Measurements from ENCODE around the gene BIRC5.

Gene BIRC5

DNA sequence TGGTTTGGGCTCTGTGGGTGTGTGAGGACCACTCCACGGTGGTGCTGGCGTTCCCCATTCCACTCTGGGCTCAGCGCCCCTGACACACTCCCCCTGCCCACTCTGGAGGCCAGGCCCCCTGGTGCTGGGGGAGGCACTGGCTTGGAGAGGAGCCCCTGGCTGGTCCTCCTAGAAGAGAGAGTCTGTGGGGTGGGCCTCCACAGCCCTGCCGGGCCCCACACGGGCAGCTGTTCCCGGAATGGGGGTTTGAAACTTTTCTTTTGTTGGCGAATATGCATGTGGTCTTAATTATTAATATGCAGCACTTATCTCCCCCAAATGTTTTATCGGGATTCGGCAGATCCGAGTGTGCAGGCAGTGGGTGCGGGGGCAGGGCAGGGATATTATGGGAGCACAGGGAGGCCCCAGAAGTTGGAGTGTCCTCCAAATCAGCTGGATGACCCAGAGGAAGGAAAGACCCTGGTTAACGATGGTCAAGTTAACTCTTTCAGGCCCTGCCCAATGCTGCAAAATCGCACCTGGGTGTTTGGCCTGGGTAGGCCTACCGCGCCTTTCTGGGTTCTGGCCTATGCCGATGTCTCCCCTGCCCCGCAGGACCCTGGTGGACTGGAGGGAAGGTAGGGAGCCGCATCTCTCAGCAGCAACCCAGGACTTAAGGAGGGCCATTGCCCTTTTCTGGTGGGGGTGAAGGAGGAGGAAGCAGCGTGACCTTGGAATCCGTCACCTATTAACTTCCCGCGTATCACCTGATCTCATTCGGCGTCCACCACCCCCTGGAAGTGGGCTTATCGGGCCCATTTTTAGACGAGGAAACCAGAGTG lies 53.4 kb downstream of the BIRC5 start:
- H3K4me3 ChIP-seq (ENCODE audit: low read depth, low read length), result no peak overlapping the region
- ChIA-PET POLR2A (interaction anchor here (0.5 kb wide), 1 partner anchor 362 kb away, joined by 3 read pairs; no protein-coding TSS in a partner anchor), CTCF (interaction anchor here (1.0 to 1.9 kb wide), 2 partner anchors 12 to 155 kb away, joined by 3 to 5 read pairs; no protein-coding TSS in a partner anchor)
- TF ChIP-seq, protein P1, sequence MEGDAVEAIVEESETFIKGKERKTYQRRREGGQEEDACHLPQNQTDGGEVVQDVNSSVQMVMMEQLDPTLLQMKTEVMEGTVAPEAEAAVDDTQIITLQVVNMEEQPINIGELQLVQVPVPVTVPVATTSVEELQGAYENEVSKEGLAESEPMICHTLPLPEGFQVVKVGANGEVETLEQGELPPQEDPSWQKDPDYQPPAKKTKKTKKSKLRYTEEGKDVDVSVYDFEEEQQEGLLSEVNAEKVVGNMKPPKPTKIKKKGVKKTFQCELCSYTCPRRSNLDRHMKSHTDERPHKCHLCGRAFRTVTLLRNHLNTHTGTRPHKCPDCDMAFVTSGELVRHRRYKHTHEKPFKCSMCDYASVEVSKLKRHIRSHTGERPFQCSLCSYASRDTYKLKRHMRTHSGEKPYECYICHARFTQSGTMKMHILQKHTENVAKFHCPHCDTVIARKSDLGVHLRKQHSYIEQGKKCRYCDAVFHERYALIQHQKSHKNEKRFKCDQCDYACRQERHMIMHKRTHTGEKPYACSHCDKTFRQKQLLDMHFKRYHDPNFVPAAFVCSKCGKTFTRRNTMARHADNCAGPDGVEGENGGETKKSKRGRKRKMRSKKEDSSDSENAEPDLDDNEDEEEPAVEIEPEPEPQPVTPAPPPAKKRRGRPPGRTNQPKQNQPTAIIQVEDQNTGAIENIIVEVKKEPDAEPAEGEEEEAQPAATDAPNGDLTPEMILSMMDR (IDR thresholded peaks at IDR 0.05; ENCODE audit: insufficient read depth, low read length, missing control alignments), result no peak
- DNase-seq (ENCODE audit: low read depth, low spot score), result no peak

DNA sequence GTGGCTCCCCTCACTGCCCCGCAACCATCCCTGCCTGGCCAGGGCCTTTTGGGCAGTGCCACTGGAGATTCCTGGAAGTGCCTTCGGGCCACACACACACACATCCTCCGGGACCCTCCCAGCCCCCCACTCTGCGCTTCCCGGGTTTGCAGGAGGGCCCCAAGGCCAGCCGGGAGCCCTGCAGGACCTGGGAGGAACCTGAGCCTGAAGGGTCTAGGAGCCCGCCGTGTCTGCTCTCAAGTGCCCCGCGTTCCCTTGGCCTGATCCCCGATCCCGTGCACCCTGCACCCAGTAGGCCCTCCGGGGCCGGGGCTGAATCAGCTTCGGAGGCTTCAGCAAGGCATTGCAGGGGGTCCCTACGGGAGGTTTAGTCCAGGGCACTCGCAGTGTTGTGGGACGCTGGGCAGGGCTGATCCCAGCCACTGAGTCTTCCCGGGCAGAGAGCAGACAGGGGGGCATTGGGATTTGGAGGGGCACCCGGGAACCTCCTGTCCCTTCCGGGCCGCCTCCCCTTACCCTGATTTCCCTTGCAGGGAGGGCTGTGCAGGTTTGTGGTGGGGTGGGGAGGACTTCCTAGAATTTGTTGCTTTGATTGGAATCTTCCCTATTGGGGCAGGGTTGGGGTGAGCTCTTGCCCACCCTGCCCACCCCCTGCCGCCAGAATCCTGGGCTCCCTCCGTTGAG lies 54.3 kb downstream of the BIRC5 start:
- H3K4me3 ChIP-seq (ENCODE audit: low read depth, low read length), result no peak overlapping the region
- POLR2A ChIA-PET, result no interaction called here
- no peak for DNase-seq (ENCODE audit: low read depth, low spot score)
- TF ChIP-seq, protein P1 (IDR thresholded peaks at IDR 0.05; ENCODE audit: insufficient read depth, low read length, missing control alignments), result no peak
- CTCF ChIA-PET, result interaction anchor here (0.9 to 3.4 kb wide), 5 partner anchors 13 to 154 kb away, joined by 3 to 17 read pairs (median 5); no protein-coding TSS in a partner anchor

DNA sequence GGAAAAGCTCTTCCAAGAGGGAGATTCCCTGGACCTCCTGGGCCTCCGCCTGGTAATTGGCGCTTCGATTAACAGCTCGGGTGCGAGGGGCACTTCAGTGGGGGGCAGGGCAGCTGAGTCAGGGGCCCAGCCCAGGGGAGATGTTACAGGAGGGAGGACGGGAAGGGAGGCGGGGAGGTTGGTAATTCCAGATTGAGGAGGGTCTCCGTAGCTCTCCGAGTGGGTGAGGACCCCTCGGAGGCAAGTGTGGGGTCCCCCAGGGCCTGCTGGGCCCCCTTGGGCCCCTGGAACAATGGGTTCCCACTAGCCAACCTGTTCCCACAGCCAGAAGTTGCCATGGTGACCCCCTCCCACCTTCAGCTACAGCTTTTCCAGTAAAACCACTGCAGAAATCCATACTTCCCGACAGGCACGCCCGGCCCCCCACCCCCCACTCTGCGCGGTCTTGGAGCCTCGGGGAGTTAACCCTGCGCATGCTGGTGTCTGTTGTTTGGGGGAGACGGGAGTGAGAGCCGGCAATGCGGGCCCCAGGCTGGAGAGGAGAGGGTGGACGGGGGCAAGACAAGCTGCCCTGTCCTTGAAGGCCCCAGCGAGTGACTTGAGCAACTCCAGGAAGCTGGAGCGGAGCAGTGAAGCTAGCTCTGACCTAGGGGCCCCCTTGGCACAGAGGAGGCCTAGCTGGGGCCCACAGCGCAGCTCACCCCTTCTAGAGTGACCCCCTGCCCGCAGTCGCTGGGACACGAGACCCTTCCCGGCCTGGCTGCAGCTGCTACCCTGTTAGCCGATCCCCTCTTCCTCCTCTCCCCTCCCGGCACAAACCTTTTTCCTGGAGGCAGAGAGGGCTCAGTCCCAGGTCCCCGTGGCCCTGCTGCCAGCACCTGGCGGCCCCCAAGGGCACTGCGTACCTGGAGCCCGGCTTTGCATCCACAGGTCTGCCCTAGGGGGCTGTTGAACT lies 55.2 kb downstream of the BIRC5 start:
- POLR2A ChIA-PET, result no interaction called here
- no peak for DNase-seq (ENCODE audit: low read depth, low spot score)

DNA sequence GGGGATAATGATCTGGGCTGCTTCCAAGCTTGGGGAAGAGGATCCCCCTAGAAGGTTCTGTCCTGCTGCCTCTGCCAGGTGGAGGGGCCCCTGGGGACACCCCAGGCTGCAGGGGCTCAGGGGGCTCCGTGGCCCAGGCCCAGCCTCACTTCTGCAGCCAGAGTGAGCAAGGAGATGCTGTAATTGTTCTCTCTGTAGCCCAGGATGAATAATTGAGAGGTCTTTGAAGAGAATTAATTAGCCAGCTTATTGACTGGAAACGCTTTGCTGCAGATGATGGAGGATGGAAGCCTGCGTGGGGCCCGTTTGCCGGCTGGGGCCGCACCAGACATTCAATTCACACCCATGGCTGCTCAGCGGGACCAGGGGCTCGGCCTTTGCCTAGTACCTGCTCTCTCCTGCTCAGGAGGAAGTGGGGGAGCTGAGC lies 55.9 kb downstream of the BIRC5 start:
- TF ChIP-seq, protein P1 (IDR thresholded peaks at IDR 0.05; ENCODE audit: insufficient read depth, low read length, missing control alignments), result no peak
- H3K4me3 ChIP-seq (ENCODE audit: low read depth, low read length), result no peak overlapping the region
- POLR2A ChIA-PET, result no interaction called here
- no peak for DNase-seq (ENCODE audit: low read depth, low spot score)
- CTCF ChIA-PET, result interaction anchor here (1.1 to 3.4 kb wide), 5 partner anchors 10 to 153 kb away, joined by 3 to 17 read pairs (median 6); no protein-coding TSS in a partner anchor

More for the DNA sequence above, 55.2 kb downstream of the BIRC5 start:
- CTCF ChIA-PET, result interaction anchor here (0.9 to 3.4 kb wide), 7 partner anchors 10 to 153 kb away, joined by 3 to 17 read pairs (median 5); no protein-coding TSS in a partner anchor
- TF ChIP-seq, protein P1 (IDR thresholded peaks at IDR 0.05; ENCODE audit: insufficient read depth, low read length, missing control alignments), result no peak
- H3K4me3 ChIP-seq (ENCODE audit: low read depth, low read length), result no peak overlapping the region

DNA sequence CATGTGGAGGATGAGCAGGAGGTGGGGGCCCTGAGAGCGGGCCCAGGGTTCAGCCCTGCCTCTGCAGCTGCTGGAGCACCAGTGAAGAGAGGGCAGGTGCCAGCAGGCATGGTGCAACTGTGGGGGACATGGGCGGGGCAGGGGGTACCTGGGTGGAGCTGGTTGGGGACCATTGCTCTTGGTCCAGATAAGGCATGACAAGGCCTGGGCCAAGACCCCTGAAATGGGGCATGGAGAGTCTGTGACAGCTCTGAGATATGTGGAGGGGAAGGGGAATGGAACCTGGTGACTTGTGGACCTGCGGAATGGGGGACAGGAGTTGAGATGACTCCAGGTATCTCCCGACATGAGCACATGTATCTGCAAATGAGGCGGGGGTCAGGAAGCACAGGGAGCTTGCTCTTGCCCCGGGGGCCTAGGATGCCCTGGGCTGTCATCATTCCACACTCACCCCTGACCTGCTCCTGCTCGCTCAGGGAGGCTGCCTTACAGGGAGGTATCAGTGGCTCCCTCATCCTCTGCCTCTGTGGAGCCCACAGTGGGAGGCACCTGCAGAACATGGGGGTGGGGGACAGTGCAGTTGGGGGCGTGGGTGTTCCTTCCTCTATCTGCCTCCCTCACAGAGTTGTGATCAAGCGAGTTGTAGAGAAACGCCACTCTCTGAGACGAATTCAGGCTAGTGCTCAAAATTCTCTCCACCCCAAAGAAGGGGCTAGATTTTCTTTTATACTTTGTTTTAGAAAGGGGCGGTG lies 57.5 kb downstream of the BIRC5 start:
- POLR2A ChIA-PET, result interaction anchor here (0.7 kb wide), 1 partner anchor 13 kb away, joined by 3 read pairs; no protein-coding TSS in a partner anchor
- CTCF ChIA-PET, result interaction anchor here (3.4 kb wide), 1 partner anchor 20 kb away, joined by 17 read pairs; no protein-coding TSS in a partner anchor
- H3K4me3 ChIP-seq (ENCODE audit: low read depth, low read length), result no peak overlapping the region
- TF ChIP-seq, protein P1 (IDR thresholded peaks at IDR 0.05; ENCODE audit: insufficient read depth, low read length, missing control alignments), result no peak
- no peak for DNase-seq (ENCODE audit: low read depth, low spot score)

Measured in AG04449 (cell line).